ENCODE results near the gene MYL6.

Gene MYL6

DNA sequence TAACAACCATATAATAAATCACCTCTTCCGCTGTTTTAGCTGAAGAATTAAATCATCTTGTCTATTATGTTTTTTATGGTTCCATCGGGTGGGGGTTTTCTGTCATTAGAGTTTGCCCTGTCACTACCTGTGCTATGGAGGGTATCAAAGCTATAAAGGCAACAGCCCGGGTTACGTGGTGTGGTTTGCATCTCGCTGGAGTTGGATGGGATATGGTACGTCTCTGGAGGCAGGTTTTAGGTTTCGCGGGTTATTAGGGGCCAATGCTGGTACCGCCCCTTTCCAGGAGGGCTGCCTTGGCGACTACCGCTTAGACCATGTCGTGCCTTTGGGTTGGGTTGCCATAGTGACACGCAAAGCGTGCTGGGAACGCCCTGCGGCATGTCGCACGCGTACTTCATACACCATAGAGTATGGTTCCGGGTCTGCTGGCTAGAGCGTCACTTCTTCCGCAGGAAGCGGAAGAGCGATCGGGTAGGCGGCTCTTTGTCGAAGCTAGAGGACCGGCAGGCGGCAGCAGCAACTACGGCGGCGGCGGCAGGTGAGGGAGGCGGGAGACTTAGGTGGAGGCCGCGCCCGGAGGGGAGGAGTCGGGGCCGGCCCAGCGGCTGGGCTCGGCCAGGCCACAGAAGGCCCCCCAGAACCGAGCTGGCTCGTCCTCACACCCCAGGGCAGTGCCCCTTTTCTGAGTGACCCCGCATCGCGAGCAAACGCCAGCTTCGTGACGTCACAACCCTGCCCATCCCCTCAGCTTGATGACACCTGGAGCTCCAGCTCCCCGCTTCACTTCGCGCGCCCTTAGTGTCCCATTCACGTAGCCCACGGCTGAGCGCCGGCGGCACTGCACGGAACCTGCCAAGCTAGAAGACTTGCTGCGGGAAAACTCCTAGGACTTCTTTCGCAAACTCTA is 40.1 kb upstream of the MYL6 start, which contains the start of gene ZC3H10:
Gene ZC3H10, plus strand, starts transcription at position 489 of the 910 bp plus-strand sequence. CDS start 2,297 bp downstream, outside the sequence.
- DNase-seq (ENCODE audit: insufficient read length, low spot score) (peak; percentile 58), FAIRE-seq (peak; percentile 35)
- TF ChIP-seq, protein P1, sequence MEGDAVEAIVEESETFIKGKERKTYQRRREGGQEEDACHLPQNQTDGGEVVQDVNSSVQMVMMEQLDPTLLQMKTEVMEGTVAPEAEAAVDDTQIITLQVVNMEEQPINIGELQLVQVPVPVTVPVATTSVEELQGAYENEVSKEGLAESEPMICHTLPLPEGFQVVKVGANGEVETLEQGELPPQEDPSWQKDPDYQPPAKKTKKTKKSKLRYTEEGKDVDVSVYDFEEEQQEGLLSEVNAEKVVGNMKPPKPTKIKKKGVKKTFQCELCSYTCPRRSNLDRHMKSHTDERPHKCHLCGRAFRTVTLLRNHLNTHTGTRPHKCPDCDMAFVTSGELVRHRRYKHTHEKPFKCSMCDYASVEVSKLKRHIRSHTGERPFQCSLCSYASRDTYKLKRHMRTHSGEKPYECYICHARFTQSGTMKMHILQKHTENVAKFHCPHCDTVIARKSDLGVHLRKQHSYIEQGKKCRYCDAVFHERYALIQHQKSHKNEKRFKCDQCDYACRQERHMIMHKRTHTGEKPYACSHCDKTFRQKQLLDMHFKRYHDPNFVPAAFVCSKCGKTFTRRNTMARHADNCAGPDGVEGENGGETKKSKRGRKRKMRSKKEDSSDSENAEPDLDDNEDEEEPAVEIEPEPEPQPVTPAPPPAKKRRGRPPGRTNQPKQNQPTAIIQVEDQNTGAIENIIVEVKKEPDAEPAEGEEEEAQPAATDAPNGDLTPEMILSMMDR (IDR thresholded peaks at IDR 0.05; ENCODE audit: insufficient read depth, missing control alignments), result peak; percentile 46

DNA sequence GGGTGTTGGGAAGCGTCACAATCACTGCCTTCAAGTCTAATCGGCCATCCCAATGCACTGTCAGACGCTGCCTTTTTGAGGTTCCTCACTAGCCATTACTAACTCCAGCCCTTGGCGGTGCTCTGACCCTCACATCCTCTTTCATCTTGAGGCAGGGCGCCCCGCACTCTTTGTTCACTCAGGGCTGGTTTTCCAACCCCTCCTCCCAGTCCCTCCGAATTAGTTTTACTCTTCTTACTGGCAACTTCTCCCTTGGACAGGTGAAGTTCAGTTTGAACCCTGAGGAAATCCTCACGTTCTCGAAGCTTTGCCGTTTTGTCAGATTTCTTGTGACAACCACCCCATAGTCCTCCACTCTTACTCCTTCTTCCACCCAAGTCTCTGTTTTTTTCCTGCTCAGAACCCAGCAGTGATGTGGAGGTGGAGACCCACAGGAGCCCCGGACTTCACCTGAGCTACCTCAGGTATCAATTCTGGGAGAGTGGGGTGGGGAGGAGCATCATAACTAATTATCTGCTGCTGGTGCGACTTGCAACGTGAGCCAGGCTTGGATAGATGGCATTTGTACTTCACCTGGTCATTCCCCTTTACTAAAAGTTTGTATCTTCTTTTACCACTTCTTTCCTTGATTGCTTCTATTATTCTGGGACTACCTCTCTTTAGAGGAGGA is 39.3 kb upstream of the MYL6 start:
- DNase-seq (ENCODE audit: insufficient read length, low spot score), result no peak
- no peak for FAIRE-seq
- TF ChIP-seq, protein P1 (IDR thresholded peaks at IDR 0.05; ENCODE audit: insufficient read depth, missing control alignments), result no peak

DNA sequence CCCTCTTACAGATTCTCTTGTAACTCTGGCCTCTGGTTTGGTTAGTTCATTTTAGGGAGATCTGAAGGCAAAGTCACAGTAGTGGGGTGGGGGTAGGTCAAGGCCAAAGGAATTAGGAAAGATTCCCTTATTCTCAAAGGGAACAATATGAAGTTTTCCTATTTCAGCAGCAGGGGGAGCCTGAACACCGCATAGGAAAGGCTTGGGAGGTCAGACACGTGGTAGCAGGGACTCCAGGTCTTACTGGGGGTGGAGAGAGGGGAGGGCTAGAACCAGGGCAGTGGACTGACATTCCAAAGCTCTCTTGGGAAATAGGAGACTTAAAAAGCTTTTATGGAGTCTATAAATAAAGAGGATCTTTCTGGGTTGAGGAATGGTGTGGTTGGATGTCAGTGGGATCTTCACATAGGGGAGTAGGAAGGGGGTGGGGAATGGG is 38.8 kb upstream of the MYL6 start:
- DNase-seq (ENCODE audit: insufficient read length, low spot score), result peak; percentile 81
- TF ChIP-seq, protein P1 (IDR thresholded peaks at IDR 0.05; ENCODE audit: insufficient read depth, missing control alignments), result peak; percentile 86
- FAIRE-seq, result no peak

DNA sequence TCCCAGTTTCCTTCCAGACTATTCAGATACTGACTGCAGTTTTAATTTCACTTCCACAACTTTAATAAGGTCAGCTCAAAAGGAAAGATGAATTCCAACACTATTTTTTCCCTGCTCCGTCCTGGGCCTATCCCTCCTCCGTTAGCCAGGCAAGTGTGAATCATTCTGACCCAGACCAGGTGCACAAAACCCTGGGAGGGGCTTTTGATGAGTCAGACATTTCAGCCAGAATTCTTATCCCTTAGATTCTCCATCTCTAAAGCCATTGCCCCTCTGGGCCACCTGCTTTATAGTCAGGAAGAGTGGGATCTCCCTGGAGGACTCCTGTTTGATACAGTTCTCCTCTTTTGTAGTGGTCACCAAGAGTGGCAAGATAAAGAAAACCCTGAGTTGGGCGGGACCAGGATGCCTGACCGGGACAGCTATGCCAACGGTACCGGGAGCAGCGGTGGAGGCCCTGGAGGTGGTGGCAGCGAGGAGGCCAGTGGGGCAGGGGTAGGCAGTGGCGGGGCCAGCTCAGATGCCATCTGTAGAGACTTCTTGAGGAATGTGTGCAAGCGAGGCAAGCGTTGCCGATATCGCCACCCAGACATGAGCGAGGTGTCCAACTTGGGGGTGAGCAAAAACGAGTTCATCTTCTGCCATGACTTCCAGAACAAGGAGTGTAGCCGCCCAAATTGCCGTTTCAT is 37.9 kb upstream of the MYL6 start:
- FAIRE-seq (no peak), DNase-seq (ENCODE audit: insufficient read length, low spot score) (no peak)
- TF ChIP-seq, protein P1 (IDR thresholded peaks at IDR 0.05; ENCODE audit: insufficient read depth, missing control alignments), result no peak

DNA sequence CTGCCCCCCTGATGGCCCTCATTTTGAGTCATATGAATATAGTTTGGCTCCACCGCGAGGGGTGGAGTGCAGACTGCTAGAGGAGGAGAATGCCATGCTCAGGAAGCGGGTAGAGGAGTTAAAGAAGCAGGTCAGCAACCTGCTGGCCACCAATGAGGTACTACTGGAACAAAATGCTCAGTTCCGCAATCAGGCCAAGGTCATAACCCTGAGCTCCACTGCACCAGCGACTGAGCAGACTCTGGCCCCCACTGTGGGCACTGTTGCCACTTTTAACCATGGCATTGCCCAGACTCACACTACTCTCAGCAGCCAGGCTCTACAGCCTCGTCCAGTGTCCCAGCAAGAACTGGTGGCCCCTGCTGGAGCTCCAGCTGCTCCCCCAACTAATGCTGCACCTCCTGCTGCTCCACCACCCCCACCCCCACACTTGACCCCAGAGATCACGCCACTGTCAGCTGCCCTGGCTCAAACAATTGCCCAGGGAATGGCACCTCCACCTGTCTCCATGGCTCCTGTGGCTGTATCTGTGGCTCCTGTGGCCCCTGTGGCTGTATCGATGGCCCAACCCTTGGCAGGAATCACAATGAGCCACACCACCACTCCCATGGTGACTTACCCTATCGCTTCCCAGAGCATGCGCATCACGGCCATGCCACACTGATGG is 36.8 kb upstream of the MYL6 start:
- DNase-seq (ENCODE audit: insufficient read length, low spot score) (no peak), FAIRE-seq (no peak)
- TF ChIP-seq, protein P1 (IDR thresholded peaks at IDR 0.05; ENCODE audit: insufficient read depth, missing control alignments), result no peak

DNA sequence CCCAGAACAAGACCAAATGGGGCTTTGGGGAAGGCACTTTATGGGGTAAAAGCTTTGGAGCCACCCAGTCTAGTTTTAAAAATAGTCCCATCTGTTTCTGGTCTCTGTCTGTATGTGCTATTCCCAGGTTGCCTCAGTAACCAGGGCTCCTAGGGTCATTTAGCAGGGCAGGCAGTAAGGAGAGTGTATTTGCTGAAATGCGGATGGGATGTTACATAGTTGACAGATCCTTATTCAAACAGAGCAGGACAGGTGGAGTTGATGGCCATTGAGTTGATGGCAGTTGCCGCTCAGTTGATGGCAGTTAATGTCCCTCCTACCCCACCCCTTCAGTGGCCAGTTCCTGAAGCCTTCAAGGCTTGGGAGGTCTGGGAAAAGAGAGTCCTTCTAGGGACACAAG is 35.5 kb upstream of the MYL6 start:
- FAIRE-seq (no peak), DNase-seq (ENCODE audit: insufficient read length, low spot score) (no peak)
- TF ChIP-seq, protein P1 (IDR thresholded peaks at IDR 0.05; ENCODE audit: insufficient read depth, missing control alignments), result no peak
